ENCODE results near the gene RAPGEF6. TPM values are rescaled to one million over a fixed set of nuclear protein-coding genes. Genes with fewer than 3 reads are reported as not detected.

The RAPGEF6 gene
- total and polyA plus RNA-seq, 2 of the 4 experiments (the other 2 are of a cell fraction), result 5.8 to 18.8 TPM

DNA sequence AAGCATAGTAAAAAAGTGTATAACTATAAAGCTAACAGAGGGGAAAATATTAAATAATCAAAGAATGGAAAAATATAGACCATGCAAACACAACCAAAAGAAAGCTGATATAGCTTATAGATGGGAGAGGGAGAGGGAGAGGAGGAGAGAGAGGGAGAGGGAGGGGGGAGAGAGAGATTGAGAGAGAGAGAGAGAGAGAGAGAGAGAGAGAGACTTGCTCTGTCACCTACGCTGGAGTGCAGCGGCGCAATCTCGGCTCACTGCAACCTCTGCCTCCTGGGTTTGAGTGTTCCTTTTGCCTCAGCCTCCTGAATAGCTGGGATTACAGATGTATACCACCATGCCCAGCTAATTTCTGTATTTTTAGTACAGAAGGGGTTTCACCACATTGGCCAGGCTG, 110.6 kb downstream of the RAPGEF6 start:
- DNase-seq (no peak), ATAC-seq (ENCODE audit: low read depth) (no peak)
- H3K23ac ChIP-seq (ENCODE audit: low read depth, low read length), result no peak overlapping the region
- no peak overlapping the region for H3K27ac ChIP-seq (ENCODE audit: insufficient read depth, low read length)
- ChIA-PET POLR2A (ENCODE audit: unreplicated experiment) (no interaction called here), CTCF (interaction anchor here (0.6 to 1.0 kb wide), 3 partner anchors 8 to 87 kb away, joined by 3 to 4 read pairs (median 3); no protein-coding TSS in a partner anchor)
- no peak overlapping the region for H2BK15ac ChIP-seq (ENCODE audit: low read depth, low read length)
- TF ChIP-seq POLR2A (IDR thresholded peaks at IDR 0.05; ENCODE audit: low read depth, low read length) (no peak), FOS (IDR thresholded peaks at IDR 0.05; ENCODE audit: low read depth, low read length) (no peak), BHLHE40 (IDR thresholded peaks at IDR 0.05; ENCODE audit: low read depth, low read length) (no peak), CEBPB (IDR thresholded peaks at IDR 0.05; ENCODE audit: low read depth, low read length) (no peak), MAZ (IDR thresholded peaks at IDR 0.05; ENCODE audit: borderline replicate concordance, low read depth, low read length) (no peak), CHD1 (IDR thresholded peaks at IDR 0.05; ENCODE audit: low read depth, low read length) (no peak), RCOR1 (IDR thresholded peaks at IDR 0.05; ENCODE audit: insufficient replicate concordance, low read length) (no peak), RFX5 (IDR thresholded peaks at IDR 0.05; ENCODE audit: low read depth, low read length) (no peak), SMC3 (IDR thresholded peaks at IDR 0.05; ENCODE audit: low read depth, low read length) (no peak), MXI1 (IDR thresholded peaks at IDR 0.05; ENCODE audit: borderline replicate concordance, low read depth, low read length) (no peak), RAD21 (IDR thresholded peaks at IDR 0.05; ENCODE audit: low read length) (no peak), NFE2L2 (IDR thresholded peaks at IDR 0.05; ENCODE audit: low read depth, low read length) (no peak), MAFK (IDR thresholded peaks at IDR 0.05; ENCODE audit: low read depth, low read length) (no peak)
- TF ChIP-seq, protein P1, sequence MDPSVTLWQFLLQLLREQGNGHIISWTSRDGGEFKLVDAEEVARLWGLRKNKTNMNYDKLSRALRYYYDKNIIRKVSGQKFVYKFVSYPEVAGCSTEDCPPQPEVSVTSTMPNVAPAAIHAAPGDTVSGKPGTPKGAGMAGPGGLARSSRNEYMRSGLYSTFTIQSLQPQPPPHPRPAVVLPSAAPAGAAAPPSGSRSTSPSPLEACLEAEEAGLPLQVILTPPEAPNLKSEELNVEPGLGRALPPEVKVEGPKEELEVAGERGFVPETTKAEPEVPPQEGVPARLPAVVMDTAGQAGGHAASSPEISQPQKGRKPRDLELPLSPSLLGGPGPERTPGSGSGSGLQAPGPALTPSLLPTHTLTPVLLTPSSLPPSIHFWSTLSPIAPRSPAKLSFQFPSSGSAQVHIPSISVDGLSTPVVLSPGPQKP (IDR thresholded peaks at IDR 0.05; ENCODE audit: borderline replicate concordance, low read depth, low read length), result no peak
- TF ChIP-seq, protein P2, sequence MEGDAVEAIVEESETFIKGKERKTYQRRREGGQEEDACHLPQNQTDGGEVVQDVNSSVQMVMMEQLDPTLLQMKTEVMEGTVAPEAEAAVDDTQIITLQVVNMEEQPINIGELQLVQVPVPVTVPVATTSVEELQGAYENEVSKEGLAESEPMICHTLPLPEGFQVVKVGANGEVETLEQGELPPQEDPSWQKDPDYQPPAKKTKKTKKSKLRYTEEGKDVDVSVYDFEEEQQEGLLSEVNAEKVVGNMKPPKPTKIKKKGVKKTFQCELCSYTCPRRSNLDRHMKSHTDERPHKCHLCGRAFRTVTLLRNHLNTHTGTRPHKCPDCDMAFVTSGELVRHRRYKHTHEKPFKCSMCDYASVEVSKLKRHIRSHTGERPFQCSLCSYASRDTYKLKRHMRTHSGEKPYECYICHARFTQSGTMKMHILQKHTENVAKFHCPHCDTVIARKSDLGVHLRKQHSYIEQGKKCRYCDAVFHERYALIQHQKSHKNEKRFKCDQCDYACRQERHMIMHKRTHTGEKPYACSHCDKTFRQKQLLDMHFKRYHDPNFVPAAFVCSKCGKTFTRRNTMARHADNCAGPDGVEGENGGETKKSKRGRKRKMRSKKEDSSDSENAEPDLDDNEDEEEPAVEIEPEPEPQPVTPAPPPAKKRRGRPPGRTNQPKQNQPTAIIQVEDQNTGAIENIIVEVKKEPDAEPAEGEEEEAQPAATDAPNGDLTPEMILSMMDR (conservative IDR thresholded peaks at IDR 0.05; ENCODE audit: low read depth, low read length), result no peak
- TF ChIP-seq, protein P3, sequence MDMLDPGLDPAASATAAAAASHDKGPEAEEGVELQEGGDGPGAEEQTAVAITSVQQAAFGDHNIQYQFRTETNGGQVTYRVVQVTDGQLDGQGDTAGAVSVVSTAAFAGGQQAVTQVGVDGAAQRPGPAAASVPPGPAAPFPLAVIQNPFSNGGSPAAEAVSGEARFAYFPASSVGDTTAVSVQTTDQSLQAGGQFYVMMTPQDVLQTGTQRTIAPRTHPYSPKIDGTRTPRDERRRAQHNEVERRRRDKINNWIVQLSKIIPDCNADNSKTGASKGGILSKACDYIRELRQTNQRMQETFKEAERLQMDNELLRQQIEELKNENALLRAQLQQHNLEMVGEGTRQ (IDR thresholded peaks at IDR 0.05; ENCODE audit: low read depth, low read length), result no peak
- peaks cover 6 to 32% of the 10 kb centered on the region in 2 experiments; a peak in 3 of 4 replicates for H3K79me1 ChIP-seq (ENCODE audit: low read depth in 1 of 2, low read length in 2 of 2)
- H4K5ac ChIP-seq (ENCODE audit: low read depth, low read length), result no peak overlapping the region
- no peak overlapping the region for H3K14ac ChIP-seq (replicated peaks; ENCODE audit: low read depth, low read length)
- H2BK120ac ChIP-seq (ENCODE audit: low read depth, low read length), result no peak overlapping the region
- H3K9me1 ChIP-seq (ENCODE audit: insufficient read depth, low read length), result peaks cover 4% of the 10 kb centered on the region; the same call in 1 of the 2 replicates
- H3K56ac ChIP-seq (ENCODE audit: extremely low read depth, insufficient read depth, low read length), result no peak overlapping the region
- H3K18ac ChIP-seq (ENCODE audit: low read depth, low read length), result no peak overlapping the region
- no peaks in the 10 kb centered on the region for H3K9me3 ChIP-seq (ENCODE audit: control insufficient read depth, insufficient read depth, low read length)
- H4K20me1 ChIP-seq (ENCODE audit: insufficient read depth, low read length), result peaks cover 3% of the 10 kb centered on the region; the same call in 1 of the 2 replicates
- no peak overlapping the region for H3K9ac ChIP-seq (ENCODE audit: low read depth, low read length)
- H3K4ac ChIP-seq (ENCODE audit: low read depth, low read length), result no peak overlapping the region
- no peak overlapping the region for H2BK20ac ChIP-seq (ENCODE audit: low read depth, low read length)
- no peak overlapping the region for H2AFZ ChIP-seq (replicated peaks; ENCODE audit: low read length, poor library complexity)
- 100% methylated on average over 4 of the region's 4 CpGs; no CpG with 5 or more reads in 1 of the 2 experiments for WGBS, 2 experiments (ENCODE audit: extremely low coverage in 2 of 2, insufficient read length in 1 of 2)
- H4K8ac ChIP-seq (ENCODE audit: low read depth in 2 of 2, low read length in 2 of 2), result no peak overlapping the region
- no peak overlapping the region for H3K4me2 ChIP-seq (ENCODE audit: low read depth, low read length)
- H2AK5ac ChIP-seq (ENCODE audit: low read depth, low read length), result no peak overlapping the region; the same call in 1 of the 2 replicates
- no TSS peak for BruUV-seq (replicated peaks)
- H2AK9ac ChIP-seq (replicated peaks; ENCODE audit: low read depth, low read length, poor library complexity), result no peak overlapping the region
- H3K4me1 ChIP-seq (ENCODE audit: control insufficient read depth, insufficient read depth, low read length), result peaks cover 4% of the 10 kb centered on the region
- H4K91ac ChIP-seq (ENCODE audit: insufficient read depth, low read depth, low read length), result no peak overlapping the region
- H3K27me3 ChIP-seq (ENCODE audit: control insufficient read depth, insufficient read depth, low read length), result no peaks in the 10 kb centered on the region
- dilution Hi-C loops (cut with HindIII; ENCODE audit: low sequenced_read_pairs, unreplicated experiment), result no loop called here
- in situ Hi-C loops (cut with MboI; ENCODE audit: low sequenced_read_pairs), result no loop called here
- intact Hi-C loops (cut with micrococcal nuclease), result no loop called here
- H3K4me3 ChIP-seq (ENCODE audit: insufficient read depth, low read depth, low read length), result no peak overlapping the region
- no peaks in the 10 kb centered on the region for H3K36me3 ChIP-seq (ENCODE audit: control insufficient read depth, insufficient read depth, low read length)
- no peak overlapping the region for H2BK5ac ChIP-seq (ENCODE audit: low read depth, low read length, poor library complexity, severe bottlenecking)

All from IMR-90 (cell line).